Panc1 (cell line): ENCODE measurements around the gene SSBP3.

ENCODE experiments used
- CTCF ChIP-seq: fragments of 450-650 bp; IDR thresholded peaks from 2 replicates; pipeline ENCODE4 v1.5.1; 2017; ENCODE audit warnings: mild to moderate bottlenecking
- POLR2AphosphoS5 ChIP-seq: IDR thresholded peaks from 2 replicates; pipeline ENCODE4 v1.6.1; 2012; ENCODE audit warnings: mild to moderate bottlenecking, low read depth, low read length, moderate library complexity

- TF ChIP-seq CTCF (no peak), POLR2AphosphoS5 (no peak)
Measured at GRCh38 chr1:54227891-54228310, 178.3 kb downstream of the SSBP3 start.
